ENCODE results near the gene MAP3K4.
"Not testable (repeated sequence)": the region's sequence is repeated elsewhere in the genome, so short reads cannot be mapped to it uniquely, and the experiment has no call there.

MAP3K4 gene

GRCh38 chr6:161123319-161123718, 131.8 kb downstream of the MAP3K4 start:
- not testable (repeated sequence) for ATAC-seq, DNase-seq

- DNase-seq (no peak), ATAC-seq (no peak)
These were observed 134.0 kb downstream of the MAP3K4 start for GRCh38 chr6:161125591-161125990.

GRCh38 chr6:161127071-161127740, 135.6 kb downstream of the MAP3K4 start:
- ATAC-seq (no peak), DNase-seq (no peak)

GRCh38 chr6:161128230-161128629, 136.7 kb downstream of the MAP3K4 start:
- ATAC-seq (peak; percentile 24), DNase-seq (no peak)

- ATAC-seq: peak; percentile 67
- peak; percentile 31 for DNase-seq
These were observed 137.2 kb downstream of the MAP3K4 start for GRCh38 chr6:161128680-161129196.

GRCh38 chr6:161130541-161130940, 139.0 kb downstream of the MAP3K4 start:
- DNase-seq: no peak
- ATAC-seq: no peak

- DNase-seq: no peak
- no peak for ATAC-seq
These were observed 139.6 kb downstream of the MAP3K4 start for GRCh38 chr6:161130967-161131766.

GRCh38 chr6:161132384-161132783, 140.8 kb downstream of the MAP3K4 start:
- no peak for DNase-seq
- ATAC-seq: no peak

- DNase-seq (no peak), ATAC-seq (no peak)
These were observed 142.4 kb downstream of the MAP3K4 start for GRCh38 chr6:161133963-161134362.

GRCh38 chr6:161134550-161135298, 143.2 kb downstream of the MAP3K4 start:
- ATAC-seq: no peak
- no peak for DNase-seq

GRCh38 chr6:161135695-161136591, 144.4 kb downstream of the MAP3K4 start:
- no peak for ATAC-seq
- DNase-seq: no peak

GRCh38 chr6:161136655-161137054, 145.1 kb downstream of the MAP3K4 start:
- ATAC-seq (no peak), DNase-seq (no peak)

GRCh38 chr6:161137320-161137719, 145.8 kb downstream of the MAP3K4 start:
- DNase-seq (no peak), ATAC-seq (no peak)

- ATAC-seq: no peak
- DNase-seq: no peak
These were observed 146.4 kb downstream of the MAP3K4 start for GRCh38 chr6:161137839-161138542.

GRCh38 chr6:161138543-161139303, 147.2 kb downstream of the MAP3K4 start:
- ATAC-seq: no peak
- no peak for DNase-seq

GRCh38 chr6:161139304-161139765, 147.8 kb downstream of the MAP3K4 start:
- no peak for DNase-seq
- ATAC-seq: no peak

- DNase-seq (no peak), ATAC-seq (no peak)
These were observed 148.4 kb downstream of the MAP3K4 start for GRCh38 chr6:161139766-161140553.

GRCh38 chr6:161140554-161140875, 148.9 kb downstream of the MAP3K4 start:
- no peak for DNase-seq
- ATAC-seq: no peak

- no peak for DNase-seq
- ATAC-seq: no peak
These were observed 149.6 kb downstream of the MAP3K4 start for GRCh38 chr6:161141173-161141572.

GRCh38 chr6:161142957-161143296, 151.4 kb downstream of the MAP3K4 start:
- no peak for ATAC-seq
- DNase-seq: no peak

Data from stimulated activated naive CD8-positive, alpha-beta T cell treated with anti-CD3 and anti-CD28 coated beads, Interleukin-15, Interleukin-2, amounts not matched to agents 100 U/mL and 50 U/mL, for 24 hours (primary cell).